OCI-LY3 (cell line): Measurements from ENCODE around the gene BANP.
"Not testable (repeated sequence)": the region's sequence is repeated elsewhere in the genome, so short reads cannot be mapped to it uniquely, and the experiment has no call there.

Experiments used
- H2AFZ ChIP-seq: fragments of 200-600, 300-600 bp; shearing (Covaris generic); 2 replicates; pipeline ENCODE4 v1.6.0; 2014; ENCODE audit warnings: antibody characterized with exemption, low read depth, low read length
- H3K27ac ChIP-seq: fragments of 200-600, 300-600 bp; sonication (generic); 2 replicates; pipeline ENCODE4 v1.5.1; 2014; ENCODE audit warnings: mild to moderate bottlenecking, low read length, moderate library complexity, mixed read lengths
- H3K27me3 ChIP-seq: fragments of 200-600, 300-600 bp; sonication (generic); 2 replicates; pipeline ENCODE4 v1.6.1; 2014; ENCODE audit warnings: low read depth, low read length, mixed read lengths
- H3K36me3 ChIP-seq: fragments of 200-600, 300-600 bp; sonication (generic); replicated peaks from 2 replicates; pipeline ENCODE3; 2014; ENCODE audit warnings: low read depth, low read length, mixed read lengths
- H3K4me1 ChIP-seq: fragments of 300-600, 200-600 bp; sonication (generic); 2 replicates; pipeline ENCODE4 v1.6.1; 2014; ENCODE audit warnings: low read length, mixed read lengths
- H3K4me2 ChIP-seq: fragments of 200-600, 300-600 bp; sonication (generic); 2 replicates; pipeline ENCODE4 v1.6.1; 2014; ENCODE audit warnings: low read length, mixed read lengths
- H3K4me3 ChIP-seq: fragments of 300-600, 200-600 bp; sonication (generic); 2 replicates; pipeline ENCODE4 v1.5.1; 2014; ENCODE audit warnings: antibody characterized with exemption, mild to moderate bottlenecking, low read length, moderate library complexity
- H3K79me2 ChIP-seq: fragments of 300-600, 200-600 bp; shearing (Covaris generic); 2 replicates; pipeline ENCODE4 v1.6.1; 2014; ENCODE audit warnings: mild to moderate bottlenecking, low read length, mixed read lengths
- H3K9ac ChIP-seq: fragments of 300-600, 200-600 bp; shearing (Covaris generic); 2 replicates; pipeline ENCODE4 v1.6.0; 2014; ENCODE audit warnings: mild to moderate bottlenecking, low read length, moderate library complexity
- H3K9me3 ChIP-seq: fragments of 200-600, 300-600 bp; shearing (Covaris generic); 2 replicates; pipeline ENCODE4 v1.6.1; 2014; ENCODE audit warnings: low read length, mixed read lengths; ENCODE audit not compliant: insufficient read depth
- H4K20me1 ChIP-seq: fragments of 200-600, 300-600 bp; sonication (generic); 2 replicates; pipeline ENCODE4 v1.6.1; 2016; ENCODE audit warnings: low read length, mixed read lengths; ENCODE audit not compliant: insufficient read depth
- CTCF ChIP-seq: fragments of 200-600, 300-600 bp; sonication (generic); IDR thresholded peaks from 2 replicates; pipeline ENCODE4 v1.5.1; 2014; ENCODE audit warnings: antibody characterized with exemption, low read length, low read depth
- EZH2phosphoT487 ChIP-seq: fragments of 200-600 bp; shearing (Covaris generic); IDR thresholded peaks from 2 replicates; pipeline ENCODE4 v1.6.1; 2018; ENCODE audit warnings: antibody characterized with exemption, mixed run types, low read depth

BANP gene

DNA sequence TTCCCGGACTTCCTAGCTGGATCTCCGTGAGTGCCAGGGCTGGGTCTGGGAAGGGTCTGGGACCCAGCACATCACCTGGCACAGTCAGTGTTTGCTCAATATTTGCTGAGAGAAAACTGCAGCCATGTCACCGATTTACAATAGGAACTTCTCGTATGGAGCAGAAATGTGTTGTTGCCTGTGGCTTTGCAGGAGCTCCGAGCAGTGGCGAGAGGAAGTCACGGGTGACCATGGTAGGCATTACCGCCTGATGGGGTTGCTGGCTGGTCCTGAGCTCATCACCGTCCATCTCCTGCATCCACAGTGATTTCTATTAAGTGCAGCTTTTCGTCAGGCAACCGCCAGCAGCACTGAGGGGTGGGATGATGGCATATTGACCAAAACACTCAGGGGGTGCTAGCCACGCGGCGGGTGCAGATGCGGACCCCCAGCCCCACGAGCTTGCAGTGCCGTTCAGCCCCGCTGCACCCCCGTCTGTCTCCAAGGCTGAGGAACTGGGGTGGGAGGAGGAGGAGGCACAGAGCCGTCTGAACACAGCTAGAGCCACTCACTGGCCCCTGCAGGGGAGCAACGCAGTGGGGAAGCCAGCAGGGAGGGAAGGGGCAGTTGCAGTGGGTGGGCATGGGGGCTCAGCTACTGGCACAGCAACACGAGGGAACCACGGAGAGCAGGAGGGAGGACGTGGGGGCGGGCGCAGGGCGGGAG, 37.1 kb upstream of the BANP start:
- peaks cover 21% of the 10 kb centered on the region for H3K4me1 ChIP-seq
- H3K79me2 ChIP-seq, H3K4me3 ChIP-seq, H4K20me1 ChIP-seq, H3K4me2 ChIP-seq, H3K27ac ChIP-seq, H2AFZ ChIP-seq, H3K9me3 ChIP-seq, H3K36me3 ChIP-seq, H3K9ac ChIP-seq: not testable (repeated sequence)
- H3K27me3 ChIP-seq = peaks cover 15% of the 10 kb centered on the region

- Histone ChIP-seq H4K20me1 (no peaks in the 10 kb centered on the region), H3K4me3 (no peak overlapping the region), H3K4me1 (peaks cover 16% of the 10 kb centered on the region), H3K9ac (no peak overlapping the region), H3K79me2 (no peaks in the 10 kb centered on the region), H3K27me3 (peaks cover 19% of the 10 kb centered on the region), H2AFZ (no peak overlapping the region), H3K27ac (no peak overlapping the region), H3K4me2 (no peak overlapping the region), H3K9me3 (no peaks in the 10 kb centered on the region), H3K36me3 (no peaks in the 10 kb centered on the region)
- TF ChIP-seq CTCF (no peak), EZH2phosphoT487 (no peak)
These were observed 36.4 kb upstream of the BANP start for GRCh38 chr16:87914812-87915211.

GRCh38 chr16:87917503-87917902, 33.7 kb upstream of the BANP start:
- Histone ChIP-seq H3K27ac (no peak overlapping the region), H3K4me3 (no peak overlapping the region), H3K79me2 (no peaks in the 10 kb centered on the region), H3K36me3 (no peaks in the 10 kb centered on the region), H3K4me2 (no peak overlapping the region), H3K9ac (no peak overlapping the region), H3K9me3 (no peaks in the 10 kb centered on the region), H2AFZ (no peak overlapping the region), H4K20me1 (no peaks in the 10 kb centered on the region), H3K4me1 (peaks cover 6% of the 10 kb centered on the region), H3K27me3 (peaks cover 21% of the 10 kb centered on the region)
- TF ChIP-seq EZH2phosphoT487 = no peak
- TF ChIP-seq CTCF = no peak

- Histone ChIP-seq H3K27ac (no peak overlapping the region), H4K20me1 (no peaks in the 10 kb centered on the region), H3K79me2 (no peaks in the 10 kb centered on the region), H3K4me1 (peaks cover 15% of the 10 kb centered on the region), H3K27me3 (peaks cover 26% of the 10 kb centered on the region), H3K9ac (no peak overlapping the region), H3K4me3 (peak overlapping the region; percentile 15; the same call in 1 of the 2 replicates), H3K9me3 (no peaks in the 10 kb centered on the region), H3K4me2 (peak overlapping the region; percentile 41; the same call in 1 of the 2 replicates), H3K36me3 (no peaks in the 10 kb centered on the region), H2AFZ (no peak overlapping the region)
- no peak for TF ChIP-seq CTCF
- TF ChIP-seq EZH2phosphoT487 = no peak
These were observed 32.9 kb upstream of the BANP start for GRCh38 chr16:87918338-87918737.
